Erythroblast (primary cell): Measurements from ENCODE around the gene FLT1.

ENCODE experiments used
- GATA1 ChIP-seq: IDR thresholded peaks from 2 replicates; pipeline ENCODE4 v1.6.1; 2011; ENCODE audit warnings: low read depth, mild to moderate bottlenecking, control low read depth, low read length, moderate library complexity
- POLR2A ChIP-seq: IDR thresholded peaks from 2 replicates; pipeline ENCODE4 v1.6.1; 2011; ENCODE audit warnings: mild to moderate bottlenecking, low read length

GRCh38 chr13:28250542-28250941 lies 244.4 kb downstream of the FLT1 start:
- TF ChIP-seq POLR2A (no peak), GATA1 (no peak)
